Activated naive CD8-positive, alpha-beta T cell treated with anti-CD3 and anti-CD28 coated beads for 36 hours (primary cell): ENCODE data around the gene MMP28. TPM values are rescaled to one million over a fixed set of nuclear protein-coding genes. Genes with fewer than 3 reads are reported as not detected.
A peak's percentile ranks its signal among the peaks of the same experiment; 100 is the strongest.

Experiments used
- DNase-seq: peaks from one replicate; pipeline ENCODE4 v3.0.0; 2021
- H3K27ac Mint-ChIP-seq: one replicate; pipeline ENCODE4 v1.8.0; 2022; ENCODE audit warnings: mild to moderate bottlenecking, moderate library complexity, mixed read lengths
- H3K27me3 Mint-ChIP-seq: one replicate; pipeline ENCODE4 v1.8.0; 2022; ENCODE audit warnings: mild to moderate bottlenecking, mixed read lengths
- H3K36me3 Mint-ChIP-seq: one replicate; pipeline ENCODE4 v1.8.0; 2021; ENCODE audit warnings: mild to moderate bottlenecking, mixed read lengths
- H3K4me1 Mint-ChIP-seq: one replicate; pipeline ENCODE4 v1.8.0; 2021; ENCODE audit warnings: mixed read lengths
- H3K4me3 Mint-ChIP-seq: one replicate; pipeline ENCODE4 v1.8.0; 2022; ENCODE audit warnings: mild to moderate bottlenecking, moderate library complexity, mixed read lengths
- H3K9me3 Mint-ChIP-seq: one replicate; pipeline ENCODE4 v1.8.0; 2022; ENCODE audit warnings: mixed read lengths
- total RNA-seq, 2 experiments: library from RNA; stranded (reverse); gene quantifications; one replicate each; pipeline ENCODE4 v1.2.3, GENCODE V29; 2021

Gene MMP28
- total RNA-seq, result under 1 TPM; 0.21 to 0.50 TPM

GRCh38 chr17:35795007-35795870 is at the start of gene MMP28:
MMP28 (minus strand) TSS chr17:35795641; CDS start chr17:35795377, 264 bp downstream.
- Mint-ChIP-seq H3K27me3 (peaks cover 30% of the 10 kb centered on the region), H3K4me1 (peaks cover 26% of the 10 kb centered on the region), H3K27ac (no peak within 1 kb of the TSS)

GRCh38 chr17:35844547-35844946 is 49.1 kb upstream of the MMP28 start:
- peaks cover 3% of the 10 kb centered on the region for H3K4me1 Mint-ChIP-seq
- no peaks in the 10 kb centered on the region for H3K27me3 Mint-ChIP-seq
- H3K9me3 Mint-ChIP-seq, result no peaks in the 10 kb centered on the region
- DNase-seq, result no peak
- no peak overlapping the region for H3K27ac Mint-ChIP-seq
- H3K4me3 Mint-ChIP-seq, result no peak overlapping the region
- H3K36me3 Mint-ChIP-seq, result peaks cover 32% of the 10 kb centered on the region

More at GRCh38 chr17:35795007-35795870, at the start of gene MMP28:
- peak; percentile 67 for DNase-seq
- Mint-ChIP-seq H3K4me3 (peak within 1 kb of the TSS; percentile 77), H3K36me3 (no peaks in the 10 kb centered on the region), H3K9me3 (no peaks in the 10 kb centered on the region)

GRCh38 chr17:35843698-35844097 is 48.3 kb upstream of the MMP28 start:
- Mint-ChIP-seq H3K4me1 (peaks cover 3% of the 10 kb centered on the region), H3K27me3 (no peaks in the 10 kb centered on the region), H3K4me3 (no peak overlapping the region), H3K27ac (no peak overlapping the region), H3K36me3 (peaks cover 33% of the 10 kb centered on the region), H3K9me3 (no peaks in the 10 kb centered on the region)
- no peak for DNase-seq

- H3K4me1 Mint-ChIP-seq, result peaks cover 3% of the 10 kb centered on the region
- no peaks in the 10 kb centered on the region for H3K9me3 Mint-ChIP-seq
- no peak for DNase-seq
- H3K4me3 Mint-ChIP-seq, result no peak overlapping the region
- H3K27ac Mint-ChIP-seq, result no peak overlapping the region
- no peaks in the 10 kb centered on the region for H3K27me3 Mint-ChIP-seq
- peaks cover 35% of the 10 kb centered on the region for H3K36me3 Mint-ChIP-seq
Observed at GRCh38 chr17:35842239-35842638, 46.8 kb upstream of the MMP28 start.

- no peak overlapping the region for H3K4me3 Mint-ChIP-seq
- H3K27me3 Mint-ChIP-seq, result no peaks in the 10 kb centered on the region
- peaks cover 41% of the 10 kb centered on the region for H3K36me3 Mint-ChIP-seq
- H3K9me3 Mint-ChIP-seq, result no peaks in the 10 kb centered on the region
- DNase-seq, result no peak
- H3K4me1 Mint-ChIP-seq, result peaks cover 3% of the 10 kb centered on the region
- no peak overlapping the region for H3K27ac Mint-ChIP-seq
Observed at GRCh38 chr17:35841505-35841904, 46.1 kb upstream of the MMP28 start.

- no peak for DNase-seq
- Mint-ChIP-seq H3K27ac (no peak overlapping the region), H3K4me3 (no peak overlapping the region), H3K4me1 (no peaks in the 10 kb centered on the region), H3K36me3 (peaks cover 45% of the 10 kb centered on the region), H3K27me3 (no peaks in the 10 kb centered on the region), H3K9me3 (no peaks in the 10 kb centered on the region)
Observed at GRCh38 chr17:35841101-35841500, 45.7 kb upstream of the MMP28 start.

- Mint-ChIP-seq H3K27me3 (no peaks in the 10 kb centered on the region), H3K9me3 (no peaks in the 10 kb centered on the region), H3K4me1 (peaks cover 10% of the 10 kb centered on the region), H3K4me3 (no peak overlapping the region), H3K36me3 (peaks cover 33% of the 10 kb centered on the region), H3K27ac (peak overlapping the region; percentile 8)
- no peak for DNase-seq
Observed at GRCh38 chr17:35825206-35825605, 29.8 kb upstream of the MMP28 start.

- Mint-ChIP-seq H3K27me3 (no peaks in the 10 kb centered on the region), H3K36me3 (peaks cover 33% of the 10 kb centered on the region), H3K27ac (no peak overlapping the region), H3K9me3 (no peaks in the 10 kb centered on the region), H3K4me3 (no peak overlapping the region), H3K4me1 (peaks cover 15% of the 10 kb centered on the region)
- DNase-seq, result no peak
Observed at GRCh38 chr17:35821308-35821707, 25.9 kb upstream of the MMP28 start.

- Mint-ChIP-seq H3K9me3 (no peaks in the 10 kb centered on the region), H3K4me3 (no peak overlapping the region), H3K36me3 (peaks cover 28% of the 10 kb centered on the region), H3K27ac (no peak overlapping the region), H3K4me1 (peaks cover 23% of the 10 kb centered on the region), H3K27me3 (no peaks in the 10 kb centered on the region)
- DNase-seq, result no peak
Observed at GRCh38 chr17:35819455-35819854, 24.0 kb upstream of the MMP28 start.

GRCh38 chr17:35817196-35817595 is 21.8 kb upstream of the MMP28 start:
- no peaks in the 10 kb centered on the region for H3K27me3 Mint-ChIP-seq
- H3K27ac Mint-ChIP-seq, result no peak overlapping the region
- DNase-seq, result no peak
- H3K4me1 Mint-ChIP-seq, result peaks cover 32% of the 10 kb centered on the region
- H3K36me3 Mint-ChIP-seq, result peaks cover 31% of the 10 kb centered on the region
- no peak overlapping the region for H3K4me3 Mint-ChIP-seq
- H3K9me3 Mint-ChIP-seq, result no peaks in the 10 kb centered on the region

GRCh38 chr17:35816723-35817122 is 21.3 kb upstream of the MMP28 start:
- peaks cover 36% of the 10 kb centered on the region for H3K4me1 Mint-ChIP-seq
- H3K9me3 Mint-ChIP-seq, result no peaks in the 10 kb centered on the region
- H3K27me3 Mint-ChIP-seq, result no peaks in the 10 kb centered on the region
- peaks cover 33% of the 10 kb centered on the region for H3K36me3 Mint-ChIP-seq
- no peak for DNase-seq
- no peak overlapping the region for H3K27ac Mint-ChIP-seq
- H3K4me3 Mint-ChIP-seq, result no peak overlapping the region

- Mint-ChIP-seq H3K27ac (no peak overlapping the region), H3K4me3 (no peak overlapping the region), H3K9me3 (no peaks in the 10 kb centered on the region), H3K36me3 (peaks cover 37% of the 10 kb centered on the region), H3K27me3 (no peaks in the 10 kb centered on the region), H3K4me1 (peaks cover 56% of the 10 kb centered on the region)
- DNase-seq, result no peak
Observed at GRCh38 chr17:35812456-35812855, 17.0 kb upstream of the MMP28 start.

GRCh38 chr17:35811759-35812158 is 16.3 kb upstream of the MMP28 start:
- Mint-ChIP-seq H3K27me3 (no peaks in the 10 kb centered on the region), H3K4me3 (peak overlapping the region; percentile 36), H3K36me3 (peaks cover 37% of the 10 kb centered on the region), H3K4me1 (peaks cover 58% of the 10 kb centered on the region), H3K9me3 (no peaks in the 10 kb centered on the region), H3K27ac (no peak overlapping the region)
- no peak for DNase-seq

- Mint-ChIP-seq H3K27me3 (no peaks in the 10 kb centered on the region), H3K36me3 (peaks cover 34% of the 10 kb centered on the region), H3K9me3 (no peaks in the 10 kb centered on the region), H3K27ac (peak overlapping the region; percentile 97), H3K4me3 (peak overlapping the region; percentile 89), H3K4me1 (peaks cover 56% of the 10 kb centered on the region)
- DNase-seq, result no peak
Observed at GRCh38 chr17:35809855-35810461, 14.5 kb upstream of the MMP28 start.

- H3K36me3 Mint-ChIP-seq, result peaks cover 34% of the 10 kb centered on the region
- peak; percentile 97 for DNase-seq
- H3K4me3 Mint-ChIP-seq, result peak within 1 kb of the TSS; percentile 89
- H3K27me3 Mint-ChIP-seq, result no peaks in the 10 kb centered on the region
- peak within 1 kb of the TSS; percentile 97 for H3K27ac Mint-ChIP-seq
- peaks cover 56% of the 10 kb centered on the region for H3K4me1 Mint-ChIP-seq
- no peaks in the 10 kb centered on the region for H3K9me3 Mint-ChIP-seq
Observed at GRCh38 chr17:35808962-35809854, 13.8 kb upstream of the MMP28 start, which contains the start of gene TAF15. TAF15 (plus strand) TSS chr17:35809484; CDS start chr17:35809570, 86 bp downstream.
